Sigmoid colon (tissue), 4 donors: ENCODE measurements around the gene IFITM2.

ENCODE experiments used
- CTCF ChIP-seq, 4 experiments: fragments of 450-650 bp in 3 of 4; fragments of 200-600 bp in 1 of 4; IDR thresholded peaks; one replicate each; pipeline ENCODE4 v1.5.1; 2016 to 2019; ENCODE audit warnings: antibody characterized with exemption in 4 of 4, mild to moderate bottlenecking in 3 of 4, moderate library complexity in 2 of 4
- POLR2AphosphoS5 ChIP-seq, 4 donors: sonication (generic); formaldehyde crosslinking; IDR thresholded peaks; one replicate each; pipeline ENCODE4 v1.6.1; 2017; ENCODE audit warnings: antibody characterized with exemption in 4 of 4

DNA sequence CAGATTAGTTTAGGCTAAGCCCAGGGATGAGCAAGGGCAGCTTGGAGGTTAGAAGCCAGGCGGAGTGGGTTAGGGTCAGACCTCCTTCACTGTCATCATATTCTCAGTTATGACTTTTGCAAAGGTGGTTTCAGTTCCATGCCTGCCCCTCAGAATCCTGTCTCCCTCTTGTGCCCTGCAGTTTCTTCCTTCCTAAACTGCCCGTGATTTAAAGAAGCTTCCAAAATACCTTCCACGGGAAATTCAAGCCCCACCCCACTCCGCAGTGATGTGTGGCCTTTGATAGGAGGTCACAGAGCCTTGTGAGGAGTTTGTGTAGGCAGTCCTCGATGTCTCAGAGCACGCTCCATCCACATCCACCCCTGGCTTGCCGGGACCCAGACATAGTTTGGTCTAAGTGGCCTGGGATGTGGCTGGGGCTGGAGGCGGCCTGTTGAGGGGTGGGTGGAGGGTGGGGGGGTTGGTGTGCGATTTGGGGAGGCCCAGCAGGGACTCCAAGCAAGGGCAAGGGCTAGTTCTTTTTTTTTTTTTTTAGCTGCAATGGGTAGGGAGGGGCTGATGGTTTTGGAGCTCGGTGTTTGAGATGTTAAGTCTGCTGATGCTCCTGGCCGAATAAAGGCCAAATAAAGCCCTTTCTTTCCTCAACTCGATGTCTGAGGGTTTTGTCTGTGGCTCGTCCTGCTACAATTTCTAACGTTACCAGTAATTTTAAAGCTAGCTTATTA is 4.6 kb downstream of the IFITM2 start:
- TF ChIP-seq POLR2AphosphoS5 (IDR thresholded peaks at IDR 0.05) (peak in 2 of 4 donors; percentile 2 to 9), CTCF (IDR thresholded peaks at IDR 0.05) (no peak)
